MCF 10A (cell line): ENCODE results near the gene ANGEL2. TPM values are rescaled to one million over a fixed set of nuclear protein-coding genes. Genes with fewer than 3 reads are reported as not detected.

Experiments used
- BruUV-seq: library from RNA; stranded (reverse); fragments of 400-500 nt; replicated peaks from 2 replicates; lab custom pipeline; 2021; lab: Mats Ljungman, UMichigan
- CTCF ChIA-PET: fragments of 300-600 bp; sonication (Branson Sonifier 250); formaldehyde crosslinking; extraction: SDS; loops from one replicate; lab custom pipeline; 2021; ENCODE audit warnings: antibody characterized with exemption, inconsistent platforms; lab: Yijun Ruan, JAX
- POLR2A ChIA-PET: fragments of 300-600, 350-650 bp; sonication (Branson Sonifier 250); formaldehyde crosslinking; extraction: SDS; loops from one replicate; lab custom pipeline; 2020; ENCODE audit warnings: antibody characterized with exemption, inconsistent platforms; lab: Yijun Ruan, JAX
- DNase-seq: peaks from one replicate; pipeline ENCODE4 v3.0.0-alpha.2; 2018; ENCODE audit not compliant: unreplicated experiment
- H3K27ac Mint-ChIP-seq: one replicate; pipeline ENCODE4 v1.8.0; 2022; ENCODE audit warnings: mild to moderate bottlenecking, low read depth, mixed read lengths; ENCODE audit not compliant: unreplicated experiment
- H3K27me3 Mint-ChIP-seq: one replicate; pipeline ENCODE4 v1.8.0; 2022; ENCODE audit warnings: mixed read lengths; ENCODE audit not compliant: insufficient read depth, unreplicated experiment
- H3K36me3 Mint-ChIP-seq: one replicate; pipeline ENCODE4 v1.8.0; 2022; ENCODE audit warnings: mild to moderate bottlenecking, moderate library complexity, mixed read lengths; ENCODE audit not compliant: insufficient read depth, unreplicated experiment
- H3K4me1 Mint-ChIP-seq: one replicate; pipeline ENCODE4 v1.8.0; 2022; ENCODE audit warnings: mixed read lengths; ENCODE audit not compliant: insufficient read depth, unreplicated experiment
- H3K4me3 Mint-ChIP-seq: one replicate; pipeline ENCODE4 v1.8.0; 2022; ENCODE audit warnings: mild to moderate bottlenecking, moderate library complexity, mixed read lengths; ENCODE audit not compliant: unreplicated experiment
- H3K9me3 Mint-ChIP-seq: one replicate; pipeline ENCODE4 v1.8.0; 2022; ENCODE audit warnings: mixed read lengths; ENCODE audit not compliant: unreplicated experiment
- CTCF ChIP-seq: fragments of 200-600 bp; IDR thresholded peaks from one replicate; pipeline ENCODE4 v1.8.0; 2022; ENCODE audit warnings: antibody characterized with exemption, mild to moderate bottlenecking; ENCODE audit not compliant: unreplicated experiment
- intact Hi-C: fragments of 100-400 bp; cut with micrococcal nuclease; formaldehyde crosslinking; loops from 2 replicates; pipeline ENCODE4 v1.14.1; 2022
- total RNA-seq: library from RNA; stranded (reverse); gene quantifications from 2 replicates; pipeline ENCODE4 v1.2.3, GENCODE V29; 2022

ANGEL2 gene
- total RNA-seq, 1 experiment from 2014 or later: 89.7 TPM

DNA sequence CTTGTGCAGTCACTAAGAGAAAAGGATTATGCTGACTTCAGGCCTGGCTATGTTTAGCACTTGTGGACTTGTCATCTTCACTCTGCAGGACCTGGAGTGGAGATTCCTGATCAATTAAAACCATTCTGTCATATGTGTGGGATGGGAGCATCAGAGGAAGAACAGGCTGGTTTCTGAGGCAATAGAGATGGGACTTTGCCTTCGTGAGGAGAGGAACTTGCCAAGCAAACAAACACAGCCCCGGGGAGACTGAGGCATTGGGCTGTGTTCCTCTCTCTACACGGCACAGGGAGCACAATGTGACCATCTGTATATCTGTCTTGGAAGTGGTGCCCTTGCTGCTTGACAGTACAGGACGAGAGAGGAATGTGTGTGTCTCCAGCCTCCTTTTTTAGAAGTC lies 42.2 kb downstream of the ANGEL2 start:
- Mint-ChIP-seq H3K36me3 (no peaks in the 10 kb centered on the region), H3K27me3 (no peaks in the 10 kb centered on the region), H3K9me3 (no peaks in the 10 kb centered on the region), H3K27ac (no peak overlapping the region), H3K4me3 (no peak overlapping the region), H3K4me1 (no peaks in the 10 kb centered on the region)
- POLR2A ChIA-PET: interaction anchor here (1.0 kb wide), 1 partner anchor 17 kb away, joined by 8 read pairs; no protein-coding TSS in a partner anchor
- DNase-seq: no peak
- no peak for TF ChIP-seq CTCF
- BruUV-seq: no TSS peak
- intact Hi-C loops: no loop called here
- CTCF ChIA-PET: interaction anchor here (0.6 to 2.2 kb wide), 4 partner anchors 17 to 995 kb away, joined by 4 to 15 read pairs (median 5); partner anchors contain the start of gene VASH2

DNA sequence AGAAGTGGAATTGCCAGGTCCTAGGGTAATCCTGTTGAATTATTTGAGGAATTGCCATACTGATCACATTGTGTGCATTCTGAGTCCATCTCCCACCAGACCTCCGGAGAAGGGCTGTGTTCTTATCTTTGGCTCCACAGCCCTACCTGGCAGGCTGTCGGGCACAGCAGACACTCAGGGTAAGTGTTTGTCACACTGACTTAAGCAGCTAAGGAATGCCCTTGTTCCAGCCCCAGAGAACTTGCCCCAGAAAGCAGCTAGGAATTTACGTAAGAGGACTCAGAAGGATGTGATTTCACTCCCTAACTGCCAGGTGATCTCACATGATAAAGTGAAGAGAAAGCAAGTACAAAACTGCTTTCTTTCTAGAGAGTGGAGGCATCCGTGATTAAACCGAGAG lies 44.4 kb downstream of the ANGEL2 start:
- Mint-ChIP-seq H3K27ac (no peak overlapping the region), H3K27me3 (peaks cover 21% of the 10 kb centered on the region), H3K9me3 (no peaks in the 10 kb centered on the region), H3K4me1 (no peaks in the 10 kb centered on the region), H3K36me3 (no peaks in the 10 kb centered on the region), H3K4me3 (no peak overlapping the region)
- no TSS peak for BruUV-seq
- no peak for TF ChIP-seq CTCF
- ChIA-PET CTCF (interaction anchor here (1.5 to 2.2 kb wide), 2 partner anchors 24 to 900 kb away, joined by 7 to 15 read pairs; no protein-coding TSS in a partner anchor), POLR2A (interaction anchor here (1.2 to 1.6 kb wide), 2 partner anchors 17 to 114 kb away, joined by 3 to 4 read pairs; partner anchors contain the start of gene FLVCR1)
- intact Hi-C loops: no loop called here
- DNase-seq: no peak

DNA sequence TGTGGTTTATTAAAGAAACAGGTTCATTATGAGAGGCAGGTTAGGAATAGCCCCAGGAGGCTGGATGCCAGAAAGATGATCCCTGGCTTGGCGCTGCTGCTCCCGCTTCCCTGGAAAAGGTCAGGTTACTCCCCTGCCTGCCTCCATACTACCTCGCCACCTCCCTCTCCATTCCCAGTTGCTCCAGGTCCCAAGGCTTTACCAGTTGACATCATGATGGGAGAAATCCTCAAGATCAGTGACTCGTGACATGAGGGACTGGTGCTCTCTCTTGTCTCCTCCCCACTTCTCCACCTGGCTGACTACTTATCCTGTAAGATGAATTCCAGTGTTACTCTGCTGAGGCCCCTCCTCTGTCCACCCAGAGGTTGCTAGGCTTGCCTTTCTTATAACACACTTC lies 45.6 kb downstream of the ANGEL2 start:
- ChIA-PET CTCF (no interaction called here), POLR2A (no interaction called here)
- peaks cover 29% of the 10 kb centered on the region for H3K27me3 Mint-ChIP-seq
- DNase-seq: no peak
- H3K9me3 Mint-ChIP-seq: no peaks in the 10 kb centered on the region
- no peak for TF ChIP-seq CTCF
- H3K4me1 Mint-ChIP-seq: no peaks in the 10 kb centered on the region
- H3K4me3 Mint-ChIP-seq: no peak overlapping the region
- H3K36me3 Mint-ChIP-seq: no peaks in the 10 kb centered on the region
- no TSS peak for BruUV-seq
- intact Hi-C loops: no loop called here
- H3K27ac Mint-ChIP-seq: no peak overlapping the region

DNA sequence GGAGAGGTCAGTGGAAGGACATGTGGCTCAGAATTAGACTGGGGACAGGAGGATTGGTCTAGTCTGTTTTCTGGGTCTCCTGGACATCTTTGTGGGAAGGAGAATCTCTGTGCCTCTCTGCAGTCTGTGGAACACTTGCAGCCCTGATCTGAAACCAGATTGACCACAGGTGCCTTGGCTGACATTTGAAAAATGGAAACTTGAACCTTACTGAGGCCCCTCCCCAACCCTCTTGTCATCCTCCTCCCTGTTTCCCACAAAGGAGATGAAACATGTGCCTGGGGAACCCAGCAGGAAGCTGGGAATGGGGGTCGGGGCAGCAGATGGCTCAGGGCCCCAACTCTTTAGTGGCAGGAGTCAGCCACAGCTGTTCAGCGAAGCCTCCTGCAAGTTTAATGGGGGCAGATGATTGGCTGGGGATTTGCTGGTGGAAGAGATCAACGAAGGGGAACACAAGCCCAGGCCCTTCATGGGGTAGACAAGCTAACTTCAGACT lies 47.3 kb downstream of the ANGEL2 start:
- no TSS peak for BruUV-seq
- no peaks in the 10 kb centered on the region for H3K4me1 Mint-ChIP-seq
- ChIA-PET CTCF (interaction anchor here (0.6 to 5.8 kb wide), 17 partner anchors 10 to 158 kb away, joined by 3 to 39 read pairs (median 4); partner anchors contain the start of gene VASH2), POLR2A (interaction anchor here (1.0 kb wide), 1 partner anchor 111 kb away, joined by 3 read pairs; the partner anchor contains the start of gene FLVCR1)
- intact Hi-C loops: no loop called here
- H3K9me3 Mint-ChIP-seq: no peaks in the 10 kb centered on the region
- H3K27me3 Mint-ChIP-seq: peaks cover 38% of the 10 kb centered on the region
- H3K4me3 Mint-ChIP-seq: no peak overlapping the region
- TF ChIP-seq CTCF: no peak
- no peak overlapping the region for H3K27ac Mint-ChIP-seq
- no peak for DNase-seq
- H3K36me3 Mint-ChIP-seq: no peaks in the 10 kb centered on the region
